ENCODE results near the gene ZNF107.
"Not testable (repeated sequence)": the region's sequence is repeated elsewhere in the genome, so short reads cannot be mapped to it uniquely, and the experiment has no call there.

Gene ZNF107

GRCh38 chr7:64686493-64687184, 20.7 kb downstream of the ZNF107 start:
- Histone ChIP-seq H3K4me1 (ENCODE audit: insufficient read depth, low read length) (no peaks in the 10 kb centered on the region), H3K9me3 (ENCODE audit: insufficient read depth, low read depth, low read length) (no peaks in the 10 kb centered on the region), H3K9ac (ENCODE audit: low read depth, low read length) (no peak overlapping the region), H3K27me3 (ENCODE audit: insufficient read depth, low read length) (no peaks in the 10 kb centered on the region), H3K27ac (ENCODE audit: low read depth, low read length) (no peak overlapping the region), H3K36me3 (ENCODE audit: insufficient read depth, low read length) (peaks cover 69% of the 10 kb centered on the region), H3K4me3 (ENCODE audit: low read length) (no peak overlapping the region)
- 92% methylated on average over 10 of the region's 10 CpGs for WGBS

- no peak overlapping the region for H3K4me3 ChIP-seq (ENCODE audit: low read length)
- peaks cover 69% of the 10 kb centered on the region for H3K36me3 ChIP-seq (ENCODE audit: insufficient read depth, low read length)
- no peak overlapping the region for H3K27ac ChIP-seq (ENCODE audit: low read depth, low read length)
- no peaks in the 10 kb centered on the region for H3K27me3 ChIP-seq (ENCODE audit: insufficient read depth, low read length)
- H3K9ac ChIP-seq (ENCODE audit: low read depth, low read length), result no peak overlapping the region
- no peaks in the 10 kb centered on the region for H3K4me1 ChIP-seq (ENCODE audit: insufficient read depth, low read length)
- 96% methylated on average over 1 of the region's 1 CpG for WGBS
- H3K9me3 ChIP-seq (ENCODE audit: insufficient read depth, low read depth, low read length), result no peaks in the 10 kb centered on the region
These were observed 21.3 kb downstream of the ZNF107 start for GRCh38 chr7:64687249-64687648.

DNA sequence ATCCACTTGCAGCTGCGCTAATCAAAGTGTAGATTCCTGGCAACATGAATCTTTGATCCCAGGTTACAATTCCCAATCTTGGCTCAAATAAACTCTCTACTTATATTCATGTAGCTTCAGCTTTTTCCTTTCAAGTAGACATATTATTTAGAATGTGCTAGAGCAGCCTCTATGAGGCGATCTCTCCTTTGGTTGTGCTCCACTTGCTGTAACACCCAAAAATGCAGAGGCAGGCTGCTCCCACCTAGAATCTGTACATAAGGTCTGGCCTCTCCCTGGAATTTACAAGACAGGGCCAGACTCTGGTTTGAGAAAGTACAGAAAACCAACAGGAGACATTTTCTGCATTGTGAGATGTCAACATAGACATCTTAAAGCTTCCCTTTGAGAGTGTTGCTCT, 23.1 kb downstream of the ZNF107 start:
- 95% methylated on average over 2 of the region's 2 CpGs for WGBS
- no peak overlapping the region for H3K4me3 ChIP-seq (ENCODE audit: low read length)
- no peak overlapping the region for H3K27ac ChIP-seq (ENCODE audit: low read depth, low read length)
- no peaks in the 10 kb centered on the region for H3K27me3 ChIP-seq (ENCODE audit: insufficient read depth, low read length)
- H3K9ac ChIP-seq (ENCODE audit: low read depth, low read length), result no peak overlapping the region
- no peaks in the 10 kb centered on the region for H3K9me3 ChIP-seq (ENCODE audit: insufficient read depth, low read depth, low read length)
- H3K36me3 ChIP-seq (ENCODE audit: insufficient read depth, low read length), result peaks cover 65% of the 10 kb centered on the region
- H3K4me1 ChIP-seq (ENCODE audit: insufficient read depth, low read length), result no peaks in the 10 kb centered on the region

DNA sequence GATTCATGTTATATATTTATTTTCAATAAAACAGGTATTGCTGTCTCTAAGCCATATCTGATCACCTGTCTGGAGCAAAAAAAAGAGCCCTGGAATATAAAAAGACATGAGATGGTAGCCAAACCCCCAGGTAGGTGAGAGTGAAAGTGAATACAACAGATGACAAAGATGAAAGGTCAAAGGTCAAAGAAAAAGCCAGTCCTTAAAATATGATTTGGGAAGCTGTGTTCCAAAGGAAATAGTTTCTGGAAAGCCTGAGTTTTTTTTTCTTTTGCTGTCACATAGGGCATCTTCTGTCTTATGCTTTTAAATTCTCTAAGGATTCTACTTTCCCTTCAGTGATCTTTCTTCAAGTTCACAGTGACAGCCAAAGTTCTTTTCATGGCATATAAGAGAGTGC, 25.9 kb downstream of the ZNF107 start:
- peaks cover 63% of the 10 kb centered on the region for H3K36me3 ChIP-seq (ENCODE audit: insufficient read depth, low read length)
- no peak overlapping the region for H3K4me3 ChIP-seq (ENCODE audit: low read length)
- H3K27me3 ChIP-seq (ENCODE audit: insufficient read depth, low read length), result no peaks in the 10 kb centered on the region
- H3K9ac ChIP-seq (ENCODE audit: low read depth, low read length), result no peak overlapping the region
- peaks cover 17% of the 10 kb centered on the region; the same call in 1 of the 2 replicates for H3K9me3 ChIP-seq (ENCODE audit: insufficient read depth, low read depth, low read length)
- H3K4me1 ChIP-seq (ENCODE audit: insufficient read depth, low read length), result no peaks in the 10 kb centered on the region
- H3K27ac ChIP-seq (ENCODE audit: low read depth, low read length), result no peak overlapping the region

DNA sequence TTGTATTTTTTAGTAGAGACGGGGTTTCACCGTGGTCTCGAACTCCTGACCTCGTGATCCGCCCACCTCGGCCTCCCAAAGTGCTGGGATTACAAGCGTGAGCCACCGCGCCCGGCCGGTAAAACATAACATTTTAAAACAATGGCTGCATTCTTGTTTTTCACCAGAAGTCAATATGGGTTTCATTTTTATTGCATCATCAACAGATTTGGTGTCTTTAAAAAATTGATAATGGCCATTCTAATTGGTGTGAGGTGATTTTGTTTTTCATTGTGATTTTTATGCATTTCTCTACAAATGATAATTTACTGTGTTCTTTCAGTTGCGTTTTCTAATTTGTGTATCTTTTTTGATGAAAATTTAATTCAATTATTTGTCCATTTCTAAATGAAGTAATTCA, 31.9 kb downstream of the ZNF107 start:
- peaks cover 59% of the 10 kb centered on the region for H3K9me3 ChIP-seq (ENCODE audit: insufficient read depth, low read depth, low read length)
- peaks cover 61% of the 10 kb centered on the region for H3K36me3 ChIP-seq (ENCODE audit: insufficient read depth, low read length)

GRCh38 chr7:64706625-64707292, 40.8 kb downstream of the ZNF107 start:
- WGBS, result 100% methylated on average over 1 of the region's 2 CpGs
- Histone ChIP-seq H3K27me3 (ENCODE audit: insufficient read depth, low read length) (no peaks in the 10 kb centered on the region), H3K4me3 (ENCODE audit: low read length) (no peak overlapping the region), H3K27ac (ENCODE audit: low read depth, low read length) (no peak overlapping the region), H3K4me1 (ENCODE audit: insufficient read depth, low read length) (no peaks in the 10 kb centered on the region), H3K9ac (ENCODE audit: low read depth, low read length) (no peak overlapping the region), H3K36me3 (ENCODE audit: insufficient read depth, low read length) (peaks cover 39% of the 10 kb centered on the region), H3K9me3 (ENCODE audit: insufficient read depth, low read depth, low read length) (peaks cover 99% of the 10 kb centered on the region)

More for the DNA sequence above, 31.9 kb downstream of the ZNF107 start:
- H3K4me1 ChIP-seq (ENCODE audit: insufficient read depth, low read length); H3K9ac ChIP-seq (ENCODE audit: low read depth, low read length); H3K4me3 ChIP-seq (ENCODE audit: low read length); H3K27ac ChIP-seq (ENCODE audit: low read depth, low read length); H3K27me3 ChIP-seq (ENCODE audit: insufficient read depth, low read length): not testable (repeated sequence)
- 98% methylated on average over 11 of the region's 12 CpGs for WGBS

- 93% methylated on average over 29 of the region's 29 CpGs for WGBS
- not testable (repeated sequence) for H3K9ac ChIP-seq (ENCODE audit: low read depth, low read length); H3K27me3 ChIP-seq (ENCODE audit: insufficient read depth, low read length); H3K4me3 ChIP-seq (ENCODE audit: low read length); H3K4me1 ChIP-seq (ENCODE audit: insufficient read depth, low read length); H3K36me3 ChIP-seq (ENCODE audit: insufficient read depth, low read length); H3K27ac ChIP-seq (ENCODE audit: low read depth, low read length)
- peaks cover 53% of the 10 kb centered on the region for H3K9me3 ChIP-seq (ENCODE audit: insufficient read depth, low read depth, low read length)
These were observed 52.0 kb downstream of the ZNF107 start for GRCh38 chr7:64717896-64718295.

DNA sequence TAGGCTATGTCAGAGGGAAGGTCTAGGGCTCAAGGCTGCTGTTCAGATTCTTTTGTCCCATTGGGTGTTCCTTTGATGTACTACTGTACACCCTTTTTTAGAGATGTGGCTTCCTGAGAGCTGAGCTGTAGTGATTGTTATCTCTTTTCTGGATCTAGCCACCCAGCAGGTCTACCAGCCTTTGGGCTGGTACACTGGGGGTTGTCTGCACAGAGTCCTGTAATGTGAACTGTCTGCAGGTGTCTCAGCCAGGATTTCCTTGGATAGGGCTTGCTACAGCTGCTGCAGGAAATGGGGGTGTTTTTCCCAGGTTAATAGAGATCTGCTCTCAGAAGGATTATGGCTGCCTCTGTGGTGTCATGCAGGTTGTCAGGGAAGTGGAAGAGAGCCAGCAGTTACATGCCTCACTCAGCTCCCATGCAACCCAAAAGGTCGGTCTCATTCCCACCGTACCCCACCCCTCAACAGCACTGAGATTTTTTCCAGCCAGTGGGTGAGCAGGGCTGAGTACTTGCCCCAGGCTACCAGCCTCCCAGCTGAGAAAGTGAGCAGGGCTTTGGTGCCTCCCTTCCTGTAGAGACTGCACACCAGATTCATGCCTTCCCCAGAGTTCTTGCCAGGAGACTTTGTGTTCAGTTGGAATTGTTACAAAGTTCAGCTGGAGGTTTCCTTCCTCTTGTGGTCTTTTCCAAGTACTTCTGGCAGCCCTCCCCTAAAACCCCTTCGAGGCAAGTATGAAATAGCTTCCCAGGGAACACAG, 63.3 kb downstream of the ZNF107 start:
- WGBS, result 84% methylated on average over 3 of the region's 3 CpGs
- Histone ChIP-seq H3K9me3 (ENCODE audit: insufficient read depth, low read depth, low read length) (peaks cover 45% of the 10 kb centered on the region), H3K4me3 (ENCODE audit: low read length) (no peak overlapping the region), H3K4me1 (ENCODE audit: insufficient read depth, low read length) (no peaks in the 10 kb centered on the region), H3K27ac (ENCODE audit: low read depth, low read length) (no peak overlapping the region), H3K9ac (ENCODE audit: low read depth, low read length) (no peak overlapping the region), H3K36me3 (ENCODE audit: insufficient read depth, low read length) (no peaks in the 10 kb centered on the region), H3K27me3 (ENCODE audit: insufficient read depth, low read length) (no peaks in the 10 kb centered on the region)

DNA sequence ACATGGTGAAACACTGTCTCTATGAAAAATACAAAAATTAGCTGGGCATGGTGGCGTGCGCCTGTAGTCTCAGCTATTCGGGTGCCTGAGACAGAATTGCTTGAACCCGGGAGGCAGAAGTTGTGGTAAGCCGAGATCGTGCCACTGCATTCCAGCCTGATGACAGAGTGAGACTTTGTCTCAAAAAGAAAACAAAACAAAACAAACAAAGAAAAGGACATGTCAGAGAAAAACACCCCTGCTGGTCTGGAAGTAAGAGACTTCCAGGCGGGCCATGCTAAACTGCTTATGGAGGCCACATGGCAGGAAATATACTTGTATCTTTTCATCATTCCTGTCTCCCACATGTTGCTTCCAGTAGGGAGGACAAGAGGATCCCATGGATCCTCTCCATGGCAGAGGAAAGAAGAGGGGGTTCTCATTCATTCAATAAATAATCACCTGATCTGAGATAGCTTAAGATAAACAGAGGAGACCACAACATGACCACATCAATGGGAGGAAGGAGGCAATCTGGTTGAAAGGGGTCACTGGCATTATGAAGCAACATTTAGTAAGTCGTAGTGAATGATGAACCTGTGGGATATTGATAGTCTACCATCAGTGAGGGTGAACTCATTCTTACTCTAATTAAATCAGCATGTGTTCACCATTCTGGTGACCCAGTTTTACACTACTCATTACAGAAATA, 67.8 kb downstream of the ZNF107 start:
- 85% methylated on average over 8 of the region's 8 CpGs for WGBS
- H3K9ac ChIP-seq (ENCODE audit: low read depth, low read length), result no peak overlapping the region
- peaks cover 56% of the 10 kb centered on the region for H3K9me3 ChIP-seq (ENCODE audit: insufficient read depth, low read depth, low read length)
- H3K27me3 ChIP-seq (ENCODE audit: insufficient read depth, low read length), result no peaks in the 10 kb centered on the region
- no peak overlapping the region for H3K4me3 ChIP-seq (ENCODE audit: low read length)
- no peaks in the 10 kb centered on the region for H3K36me3 ChIP-seq (ENCODE audit: insufficient read depth, low read length)
- H3K27ac ChIP-seq (ENCODE audit: low read depth, low read length), result no peak overlapping the region
- H3K4me1 ChIP-seq (ENCODE audit: insufficient read depth, low read length), result no peaks in the 10 kb centered on the region

DNA sequence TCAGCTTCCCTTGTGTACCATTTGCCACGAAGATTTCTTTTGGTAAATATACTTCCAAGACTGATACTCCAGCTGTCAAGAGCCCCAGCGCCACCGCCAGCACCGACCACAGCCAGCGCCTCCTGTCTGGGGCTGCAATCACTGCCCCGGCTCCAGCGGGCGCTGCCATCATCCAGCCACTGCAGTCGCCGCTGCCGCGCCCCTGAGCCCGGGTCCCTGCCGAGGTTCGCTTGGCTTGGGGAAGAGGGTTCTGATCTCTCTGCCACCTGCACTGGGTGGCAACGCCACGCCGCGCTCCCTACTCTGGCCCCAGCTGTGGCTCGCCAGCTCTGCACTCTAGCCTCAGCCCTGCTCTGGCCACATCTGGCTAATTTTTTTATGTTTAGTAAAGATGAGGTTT, 70.6 kb downstream of the ZNF107 start:
- 92% methylated on average over 20 of the region's 20 CpGs for WGBS
- no peaks in the 10 kb centered on the region for H3K4me1 ChIP-seq (ENCODE audit: insufficient read depth, low read length)
- H3K9me3 ChIP-seq (ENCODE audit: insufficient read depth, low read depth, low read length), result peaks cover 47% of the 10 kb centered on the region

GRCh38 chr7:64738403-64738802, 72.5 kb downstream of the ZNF107 start:
- not testable (repeated sequence) for H3K36me3 ChIP-seq (ENCODE audit: insufficient read depth, low read length); H3K4me1 ChIP-seq (ENCODE audit: insufficient read depth, low read length); H3K27ac ChIP-seq (ENCODE audit: low read depth, low read length); H3K27me3 ChIP-seq (ENCODE audit: insufficient read depth, low read length); H3K4me3 ChIP-seq (ENCODE audit: low read length); H3K9ac ChIP-seq (ENCODE audit: low read depth, low read length)
- WGBS, result 96% methylated on average over 14 of the region's 29 CpGs
- peaks cover 52% of the 10 kb centered on the region for H3K9me3 ChIP-seq (ENCODE audit: insufficient read depth, low read depth, low read length)

More for the DNA sequence above, 70.6 kb downstream of the ZNF107 start:
- Histone ChIP-seq H3K36me3 (ENCODE audit: insufficient read depth, low read length) (no peaks in the 10 kb centered on the region), H3K4me3 (ENCODE audit: low read length) (no peak overlapping the region), H3K27ac (ENCODE audit: low read depth, low read length) (no peak overlapping the region), H3K27me3 (ENCODE audit: insufficient read depth, low read length) (no peaks in the 10 kb centered on the region), H3K9ac (ENCODE audit: low read depth, low read length) (no peak overlapping the region)
